Testis (tissue), 2 donors: Measurements from ENCODE around the gene BMP4.

ENCODE experiments used
- CTCF ChIP-seq, 3 experiments: fragments of 450-650 bp in 2 of 3; fragments of 200-600 bp in 1 of 3; sonication (generic) in 1 of 3; IDR thresholded peaks; one replicate each; pipeline ENCODE4 v1.5.1; 2016 to 2019; ENCODE audit warnings: antibody characterized with exemption in 3 of 3, mild to moderate bottlenecking in 2 of 3, moderate library complexity in 1 of 3
- POLR2A ChIP-seq: fragments of 450-650 bp; IDR thresholded peaks from one replicate; pipeline ENCODE4 v1.6.1; 2017; ENCODE audit warnings: antibody characterized with exemption, mild to moderate bottlenecking, moderate library complexity

GRCh38 chr14:53934778-53935414 is 21.7 kb downstream of the BMP4 start:
- TF ChIP-seq CTCF (IDR thresholded peaks at IDR 0.05) = no peak
- TF ChIP-seq POLR2A = no peak
